ENCODE measurements around the gene TMEM74B. TPM values are rescaled to one million over a fixed set of nuclear protein-coding genes. Genes with fewer than 3 reads are reported as not detected.
"Not testable (repeated sequence)": the region's sequence is repeated elsewhere in the genome, so short reads cannot be mapped to it uniquely, and the experiment has no call there.

TMEM74B gene
- total and polyA plus RNA-seq, 4 donors = 0.71 to 3.8 (median 1.9) TPM; not detected in 1

GRCh38 chr20:1216527-1217427 is 32.0 kb upstream of the TMEM74B start:
- H3K9me3 ChIP-seq (ENCODE audit: control insufficient read depth, low read length); intact Hi-C loops (cut with DNase I); DNase-seq; H3K4me1 ChIP-seq (ENCODE audit: control insufficient read depth in 1 of 2, insufficient read depth in 2 of 2, low read length in 2 of 2); H3K27ac ChIP-seq (ENCODE audit: low read depth in 1 of 2, low read length in 2 of 2); H3K36me3 ChIP-seq (ENCODE audit: control insufficient read depth in 1 of 2, insufficient read depth in 2 of 2, low read length in 1 of 2); ATAC-seq (ENCODE audit: low FRiP score); H3K4me3 ChIP-seq (ENCODE audit: low read length in 2 of 2); H3K27me3 ChIP-seq (ENCODE audit: control insufficient read depth in 1 of 2, insufficient read depth in 2 of 2, low read length in 1 of 2): not testable (repeated sequence)
- WGBS, 2 donors = 80 to 81% methylated on average over 19 of the region's 19 CpGs

GRCh38 chr20:1215386-1216170 is 30.8 kb upstream of the TMEM74B start:
- Histone ChIP-seq H3K27ac (ENCODE audit: low read depth in 1 of 2, low read length in 2 of 2) (no peak overlapping the region), H3K27me3 (ENCODE audit: control insufficient read depth in 1 of 2, insufficient read depth in 2 of 2, low read length in 1 of 2) (no peaks in the 10 kb centered on the region), H3K9me3 (ENCODE audit: control insufficient read depth, low read length) (no peaks in the 10 kb centered on the region), H3K4me3 (ENCODE audit: low read length in 2 of 2) (no peak overlapping the region), H3K4me1 (ENCODE audit: control insufficient read depth in 1 of 2, insufficient read depth in 2 of 2, low read length in 2 of 2) (no peaks in the 10 kb centered on the region), H3K36me3 (ENCODE audit: control insufficient read depth in 1 of 2, insufficient read depth in 2 of 2, low read length in 1 of 2) (no peaks in the 10 kb centered on the region)
- ATAC-seq (ENCODE audit: low FRiP score) = no peak
- 67 to 70% methylated on average over 11 of the region's 11 CpGs for WGBS, 2 donors
- DNase-seq = no peak
- intact Hi-C loops (cut with DNase I) = no loop called here

GRCh38 chr20:1214838-1215261 is 30.1 kb upstream of the TMEM74B start:
- H3K4me3 ChIP-seq (ENCODE audit: low read length in 2 of 2) = no peak overlapping the region
- H3K4me1 ChIP-seq (ENCODE audit: control insufficient read depth in 1 of 2, insufficient read depth in 2 of 2, low read length in 2 of 2) = no peaks in the 10 kb centered on the region
- DNase-seq (no peak), ATAC-seq (ENCODE audit: low FRiP score) (no peak)
- H3K9me3 ChIP-seq (ENCODE audit: control insufficient read depth, low read length) = peaks cover 2% of the 10 kb centered on the region
- WGBS, 2 donors = 68 to 74% methylated on average over 4 of the region's 4 CpGs
- no peaks in the 10 kb centered on the region for H3K36me3 ChIP-seq (ENCODE audit: control insufficient read depth in 1 of 2, insufficient read depth in 2 of 2, low read length in 1 of 2)
- H3K27ac ChIP-seq (ENCODE audit: low read depth in 1 of 2, low read length in 2 of 2) = no peak overlapping the region
- intact Hi-C loops (cut with DNase I) = loop anchor here (5.0 kb wide), 1 partner anchor 398 kb away; no protein-coding TSS in a partner anchor
- H3K27me3 ChIP-seq (ENCODE audit: control insufficient read depth in 1 of 2, insufficient read depth in 2 of 2, low read length in 1 of 2) = no peaks in the 10 kb centered on the region

- H3K9me3 ChIP-seq (ENCODE audit: control insufficient read depth, low read length) = peaks cover 3% of the 10 kb centered on the region
- peak; percentile 68 to 85 for DNase-seq
- intact Hi-C loops (cut with DNase I) = loop anchor here (5.0 kb wide), 1 partner anchor 396 kb away; no protein-coding TSS in a partner anchor
These were observed 28.0 kb upstream of the TMEM74B start for GRCh38 chr20:1212607-1213396.

GRCh38 chr20:1212023-1212422 is 27.2 kb upstream of the TMEM74B start:
- no peak overlapping the region for H3K4me3 ChIP-seq (ENCODE audit: low read length in 2 of 2)
- no peak for ATAC-seq (ENCODE audit: low FRiP score)
- intact Hi-C loops (cut with DNase I) = loop anchor here (5.0 kb wide), 1 partner anchor 395 kb away; no protein-coding TSS in a partner anchor
- H3K27me3 ChIP-seq (ENCODE audit: control insufficient read depth in 1 of 2, insufficient read depth in 2 of 2, low read length in 1 of 2) = no peaks in the 10 kb centered on the region
- no peak for DNase-seq
- H3K27ac ChIP-seq (ENCODE audit: low read depth in 1 of 2, low read length in 2 of 2) = no peak overlapping the region
- no peaks in the 10 kb centered on the region for H3K36me3 ChIP-seq (ENCODE audit: control insufficient read depth in 1 of 2, insufficient read depth in 2 of 2, low read length in 1 of 2)
- H3K9me3 ChIP-seq (ENCODE audit: control insufficient read depth, low read length) = peaks cover 3% of the 10 kb centered on the region
- no peaks in the 10 kb centered on the region for H3K4me1 ChIP-seq (ENCODE audit: control insufficient read depth in 1 of 2, insufficient read depth in 2 of 2, low read length in 2 of 2)

More at GRCh38 chr20:1212607-1213396, 28.0 kb upstream of the TMEM74B start:
- 12% methylated on average over 21 of the region's 21 CpGs for WGBS, 2 donors
- Histone ChIP-seq H3K27ac (ENCODE audit: low read depth in 1 of 2, low read length in 2 of 2) (no peak overlapping the region), H3K4me3 (ENCODE audit: low read length in 2 of 2) (no peak overlapping the region), H3K27me3 (ENCODE audit: control insufficient read depth in 1 of 2, insufficient read depth in 2 of 2, low read length in 1 of 2) (no peaks in the 10 kb centered on the region), H3K36me3 (ENCODE audit: control insufficient read depth in 1 of 2, insufficient read depth in 2 of 2, low read length in 1 of 2) (no peaks in the 10 kb centered on the region), H3K4me1 (ENCODE audit: control insufficient read depth in 1 of 2, insufficient read depth in 2 of 2, low read length in 2 of 2) (no peaks in the 10 kb centered on the region)
- ATAC-seq (ENCODE audit: low FRiP score) = peak; percentile 81

GRCh38 chr20:1210501-1210900 is 25.7 kb upstream of the TMEM74B start:
- 96 to 100% methylated on average over 1 of the region's 1 CpG for WGBS, 2 donors
- Histone ChIP-seq H3K36me3 (ENCODE audit: control insufficient read depth in 1 of 2, insufficient read depth in 2 of 2, low read length in 1 of 2) (no peaks in the 10 kb centered on the region), H3K27me3 (ENCODE audit: control insufficient read depth in 1 of 2, insufficient read depth in 2 of 2, low read length in 1 of 2) (no peaks in the 10 kb centered on the region), H3K9me3 (ENCODE audit: control insufficient read depth, low read length) (peaks cover 3% of the 10 kb centered on the region), H3K4me1 (ENCODE audit: control insufficient read depth in 1 of 2, insufficient read depth in 2 of 2, low read length in 2 of 2) (no peaks in the 10 kb centered on the region), H3K27ac (ENCODE audit: low read depth in 1 of 2, low read length in 2 of 2) (no peak overlapping the region), H3K4me3 (ENCODE audit: low read length in 2 of 2) (no peak overlapping the region)
- no peak for DNase-seq
- intact Hi-C loops (cut with DNase I) = loop anchor here (5.0 kb wide), 1 partner anchor 393 kb away; no protein-coding TSS in a partner anchor
- no peak for ATAC-seq (ENCODE audit: low FRiP score)

- 51 to 58% methylated on average over 5 of the region's 5 CpGs for WGBS, 2 donors
- no peak overlapping the region for H3K4me3 ChIP-seq (ENCODE audit: low read length in 2 of 2)
These were observed 24.9 kb upstream of the TMEM74B start for GRCh38 chr20:1209447-1210387.

More at GRCh38 chr20:1209447-1210387, 24.9 kb upstream of the TMEM74B start:
- Histone ChIP-seq H3K4me1 (ENCODE audit: control insufficient read depth in 1 of 2, insufficient read depth in 2 of 2, low read length in 2 of 2) (no peaks in the 10 kb centered on the region), H3K27ac (ENCODE audit: low read depth in 1 of 2, low read length in 2 of 2) (no peak overlapping the region), H3K27me3 (ENCODE audit: control insufficient read depth in 1 of 2, insufficient read depth in 2 of 2, low read length in 1 of 2) (no peaks in the 10 kb centered on the region), H3K9me3 (ENCODE audit: control insufficient read depth, low read length) (peaks cover 3% of the 10 kb centered on the region), H3K36me3 (ENCODE audit: control insufficient read depth in 1 of 2, insufficient read depth in 2 of 2, low read length in 1 of 2) (no peaks in the 10 kb centered on the region)
- ATAC-seq (ENCODE audit: low FRiP score) = no peak
- DNase-seq = no peak
- intact Hi-C loops (cut with DNase I) = loop anchor here (5.0 kb wide), 1 partner anchor 392 kb away; no protein-coding TSS in a partner anchor

Data from aorta (tissue), 5 donors.